K562 (cell line): ENCODE measurements around the gene RNF215. TPM values are rescaled to one million over a fixed set of nuclear protein-coding genes. Genes with fewer than 3 reads are reported as not detected.
A peak's percentile ranks its signal among the peaks of the same experiment; 100 is the strongest.

Experiments used
- ATAC-seq: fragments of 200-7000 bp; cut with Tn5 transposase; 3 replicates; pipeline ENCODE4 v1.9.1; 2020; ENCODE audit warnings: moderate library complexity
- BruUV-seq: library from RNA; stranded (reverse); fragments of 400-500 nt; replicated peaks from 2 replicates; lab custom pipeline; 2021; lab: Mats Ljungman, UMichigan
- CTCF ChIA-PET: fragments of 300-600 bp; formaldehyde crosslinking; extraction: SDS; loops from one replicate; lab custom pipeline; 2021; ENCODE audit warnings: low intra/inter-chr PET ratio; lab: Yijun Ruan, JAX
- POLR2A ChIA-PET: fragments of 300-600, 350-650 bp; sonication (Branson Sonifier 250); formaldehyde crosslinking; extraction: SDS; loops from one replicate; lab custom pipeline; 2021; ENCODE audit warnings: antibody characterized with exemption, inconsistent platforms; lab: Yijun Ruan, JAX
- DNase-seq, 4 experiments: peaks; one replicate each; pipeline versions ENCODE4 v3.0.0 to v3.0.0-alpha.2; 2011 to 2018; ENCODE audit warnings: low spot score in 3 of 4, mixed read lengths in 3 of 4; ENCODE audit errors: extremely low read depth in 1 of 4
- FAIRE-seq: peaks from 2 replicates; lab custom pipeline; 2011; peaks lifted over from hg19 to GRCh38; lab: Jason Lieb, UNC
- H2AFZ ChIP-seq: 2 replicates; pipeline ENCODE4 v1.6.0; 2011; ENCODE audit warnings: low read depth, low read length, control low read depth, inconsistent platforms
- H3K27ac ChIP-seq: fragments of 200-600 bp; 3 replicates; pipeline ENCODE4 v1.8.0; 2011; ENCODE audit warnings: low read depth, mild to moderate bottlenecking, control low read depth, inconsistent platforms, low read length, moderate library complexity, mixed read lengths; ENCODE audit errors: extremely low read depth
- H3K27me3 ChIP-seq, 2 experiments: fragments of 300-600 bp in 1 of 2; 2 replicates in 1 of 2; 3 replicates in 1 of 2; pipeline versions ENCODE4 v1.6.0 to v1.8.0; 2011; ENCODE audit warnings: inconsistent platforms in 2 of 2, low read length in 2 of 2, mild to moderate bottlenecking in 1 of 2, mixed read lengths in 1 of 2, moderate library complexity in 1 of 2; ENCODE audit not compliant: control insufficient read depth in 2 of 2, insufficient read depth in 2 of 2
- H3K36me3 ChIP-seq: fragments of 300-600 bp; 3 replicates; pipeline ENCODE4 v1.8.0; 2011; ENCODE audit warnings: mild to moderate bottlenecking, low read length, inconsistent platforms; ENCODE audit not compliant: control insufficient read depth, insufficient read depth
- H3K4me1 ChIP-seq, 2 experiments: fragments of 200-600 bp in 1 of 2; replicated peaks in 1 of 2; 2 replicates in 1 of 2; 3 replicates in 1 of 2; pipeline versions ENCODE4 v1.5.1 to v1.8.0; 2011; ENCODE audit warnings: inconsistent platforms in 2 of 2, low read length in 2 of 2, mild to moderate bottlenecking in 1 of 2, mixed read lengths in 1 of 2, moderate library complexity in 1 of 2; ENCODE audit not compliant: control insufficient read depth in 2 of 2, insufficient read depth in 2 of 2
- H3K4me2 ChIP-seq: 2 replicates; pipeline ENCODE4 v1.6.1; 2011; ENCODE audit warnings: low read length, control low read depth, inconsistent platforms, mixed read lengths; ENCODE audit not compliant: insufficient read depth
- H3K4me3 ChIP-seq: fragments of 200-600 bp; sonication (generic), shearing (Covaris generic); 2 replicates; pipeline ENCODE4 v1.5.1; 2016; ENCODE audit warnings: control low read depth, inconsistent platforms
- H3K79me2 ChIP-seq: fragments of 200-600 bp; 3 replicates; pipeline ENCODE4 v1.8.0; 2011; ENCODE audit warnings: low read length, inconsistent platforms; ENCODE audit not compliant: control insufficient read depth, insufficient read depth
- H3K9ac ChIP-seq, 2 experiments: 2 replicates each; pipeline versions ENCODE4 v1.6.0 to v1.6.1; 2011; ENCODE audit warnings: low read depth in 2 of 2, low read length in 2 of 2, control low read depth in 1 of 2, inconsistent platforms in 1 of 2, mild to moderate bottlenecking in 1 of 2, mixed read lengths in 1 of 2; ENCODE audit not compliant: insufficient read depth in 1 of 2
- H3K9me1 ChIP-seq: one replicate; pipeline ENCODE4 v1.6.0; 2011; ENCODE audit warnings: inconsistent platforms, mild to moderate bottlenecking, low read length, moderate library complexity; ENCODE audit not compliant: control insufficient read depth, insufficient read depth
- H3K9me3 ChIP-seq: replicated peaks from 2 replicates; pipeline ENCODE4 v1.5.1; 2011; ENCODE audit warnings: low read depth, low read length, inconsistent platforms; ENCODE audit not compliant: control insufficient read depth, insufficient read depth
- H4K20me1 ChIP-seq: replicated peaks from 2 replicates; pipeline ENCODE4 v1.6.1; 2011; ENCODE audit warnings: low read length, inconsistent platforms, mixed read lengths; ENCODE audit not compliant: control insufficient read depth, insufficient read depth
- CUX1 ChIP-seq: fragments of 200-800 bp; sonication (Bioruptor generic); IDR thresholded peaks from 2 replicates; pipeline ENCODE4 v1.6.1; 2016; ENCODE audit warnings: missing genetic modification characterization, missing compliant biosample characterization
- HMG20A ChIP-seq: fragments of 450-650 bp; formaldehyde crosslinking; conservative IDR thresholded peaks from 2 replicates; pipeline ENCODE4 v1.4.0; 2020; ENCODE audit warnings: mild to moderate bottlenecking, mixed read lengths
- MLX ChIP-seq, 2 experiments: fragments of 450-650 bp in 1 of 2; sonication (generic) in 1 of 2; formaldehyde crosslinking; conservative IDR thresholded peaks; 2 replicates each; pipeline versions ENCODE4 v1.4.0 to v1.8.1; 2020 to 2022; ENCODE audit warnings: mild to moderate bottlenecking in 1 of 2, missing genetic modification reagents in 1 of 2
- SREBF2 ChIP-seq: sonication (generic); formaldehyde crosslinking; IDR thresholded peaks from 2 replicates; pipeline ENCODE4 v1.4.0; 2020; ENCODE audit warnings: mild to moderate bottlenecking, missing genetic modification reagents
- TCF7L2 ChIP-seq: fragments of 150-350 bp; IDR thresholded peaks from 2 replicates; pipeline ENCODE4 v1.6.1; 2016; ENCODE audit warnings: low read depth, mild to moderate bottlenecking, low read length, moderate library complexity
- TEAD4 ChIP-seq, 2 experiments: sonication (generic) in 1 of 2; formaldehyde crosslinking in 1 of 2; IDR thresholded peaks; 2 replicates each; pipeline versions ENCODE4 v1.6.1 to v1.8.0; 2012 to 2022; ENCODE audit warnings: borderline replicate concordance in 1 of 2, inconsistent platforms in 1 of 2, low read length in 1 of 2, mild to moderate bottlenecking in 1 of 2, missing genetic modification reagents in 1 of 2
- YY1 ChIP-seq, 3 experiments: IDR thresholded peaks; 2 replicates each; pipeline ENCODE4 v1.6.1; 2011; ENCODE audit warnings: low read length in 2 of 3, mild to moderate bottlenecking in 2 of 3, moderate library complexity in 2 of 3, borderline replicate concordance in 1 of 3, control low read depth in 1 of 3, low read depth in 1 of 3; ENCODE audit not compliant: insufficient read depth in 3 of 3, insufficient replicate concordance in 2 of 3, control insufficient read depth in 1 of 3, insufficient read length in 1 of 3; ENCODE audit errors: extremely low read depth in 1 of 3
- ZBTB5 ChIP-seq: fragments of 450-650 bp; IDR thresholded peaks from 2 replicates; pipeline ENCODE4 v1.6.1; 2017; ENCODE audit warnings: antibody characterized with exemption
- ZFP36 ChIP-seq: fragments of 150-350 bp; IDR thresholded peaks from 2 replicates; pipeline ENCODE4 v1.6.1; 2018; ENCODE audit warnings: low read length, low read depth; ENCODE audit not compliant: partially characterized antibody
- ZNF24 ChIP-seq: fragments of 450-650 bp; IDR thresholded peaks from 2 replicates; pipeline ENCODE4 v1.6.1; 2016
- ZNF3 ChIP-seq: fragments of 250-450 bp; sonication (Bioruptor Pico); IDR thresholded peaks from 2 replicates; pipeline ENCODE4 v1.5.0; 2021; ENCODE audit warnings: mild to moderate bottlenecking, moderate library complexity
- ZNF586 ChIP-seq: fragments of 450-650 bp; formaldehyde crosslinking; conservative IDR thresholded peaks from 2 replicates; pipeline ENCODE4 v1.4.0; 2020; ENCODE audit warnings: mild to moderate bottlenecking, moderate library complexity
- WGBS: fragments of 100-300 bp; shearing (Covaris generic); methylation state at CpG from one replicate; pipeline ENCODE4 v1.1.6; 2016; ENCODE audit warnings: low coverage, mixed read lengths; ENCODE audit not compliant: insufficient coverage; ENCODE audit errors: missing lambda C conversion rate; 5-methylcytosine and 5-hydroxymethylcytosine counted together
- in situ Hi-C: fragments of 300-500 bp; cut with MboI; formaldehyde crosslinking; loops from 4 replicates; pipeline ENCODE4 v1.15.0; 2018; ENCODE audit warnings: inconsistent platforms, mixed read lengths
- intact Hi-C: fragments of 100-400 bp; cut with micrococcal nuclease; formaldehyde crosslinking; loops from 2 replicates; pipeline ENCODE4 v1.14.2; 2022
- polyA plus RNA-seq, 8 experiments: library from polyadenylated mRNA; depleted of rRNA in 4 of 8; stranded (reverse) in 5 of 8; unstranded in 3 of 8; fragments of >200 nt; fragmentation: Nextera tagmentation in 2 of 8; fragmentation: Illumina TruSeq in 1 of 8; extraction: Ambion mirVana in 2 of 8; extraction: Trizol in 1 of 8; gene quantifications; 2 replicates each; pipeline versions ENCODE4 v1.2.1 to v1.2.3, GENCODE V29; 2011 to 2014; ENCODE audit warnings: inconsistent platforms in 1 of 8, missing spikeins in 1 of 8
- total RNA-seq, 7 experiments: library from RNA; depleted of rRNA in 6 of 7; stranded (reverse); fragments of >200 nt in 6 of 7; fragmentation: Illumina TruSeq in 2 of 7; extraction: Trizol in 2 of 7; gene quantifications; 2 replicates each; pipeline versions ENCODE4 v1.2.1 to v1.2.3, GENCODE V29; 2011 to 2021; ENCODE audit warnings: low replicate concordance in 1 of 7

RNF215 gene
- total and polyA plus RNA-seq, 9 of the 15 experiments (the other 6 are each of a cell fraction or from before 2014, with no cell fraction given), result 0.08 to 9.8 (median 2.7) TPM

- peak; percentile 91 for FAIRE-seq
- peak overlapping the region; percentile 94 for H3K27ac ChIP-seq
- no peak for TF ChIP-seq YY1 (IDR thresholded peaks at IDR 0.05; ENCODE audit: borderline replicate concordance in 1 of 3, control insufficient read depth in 1 of 3, extremely low read depth in 1 of 3, insufficient read depth in 3 of 3, insufficient read length in 1 of 3, insufficient replicate concordance in 2 of 3, low read depth in 1 of 3, low read length in 2 of 3)
- no peak for TF ChIP-seq ZBTB5
- peak; percentile 83 for TF ChIP-seq TEAD4 (IDR thresholded peaks at IDR 0.05; ENCODE audit: low read length)
- TF ChIP-seq TEAD4 (CRISPR knock-in tag; IDR thresholded peaks at IDR 0.05; ENCODE audit: borderline replicate concordance), result no peak
- TF ChIP-seq TCF7L2, result no peak
- TF ChIP-seq HMG20A (CRISPR knock-in tag), result no peak
- no peak for TF ChIP-seq ZNF586 (CRISPR knock-in tag)
- TF ChIP-seq ZNF3, result no peak
- TF ChIP-seq CUX1 (CRISPR knock-in tag), result no peak; the same call in 1 of the 2 replicates
- TF ChIP-seq MLX (CRISPR knock-in tag; conservative IDR thresholded peaks at IDR 0.05), result no peak
- no peak for TF ChIP-seq SREBF2 (CRISPR knock-in tag)
- TF ChIP-seq ZNF24, result peak; percentile 90
- TF ChIP-seq ZFP36, result no peak
These were observed 34.7 kb upstream of the RNF215 start for GRCh38 chr22:30421695-30422480.

More at GRCh38 chr22:30421695-30422480, 34.7 kb upstream of the RNF215 start:
- H4K20me1 ChIP-seq, result no peaks in the 10 kb centered on the region
- BruUV-seq, result no TSS peak
- ATAC-seq (peak; percentile 38), DNase-seq (peak in 3 of 4 experiments; percentile 25 to 86 (median 77))
- peaks cover 44 to 46% of the 10 kb centered on the region in 2 experiments for H3K4me1 ChIP-seq
- no peaks in the 10 kb centered on the region for H3K9me1 ChIP-seq
- intact Hi-C loops (no loop called here), in situ Hi-C loops (no loop called here)
- POLR2A ChIA-PET, result interaction anchor here (0.7 to 3.2 kb wide), 10 partner anchors 8 to 153 kb away, joined by 3 to 17 read pairs (median 4); no protein-coding TSS in a partner anchor
- H3K36me3 ChIP-seq, result peaks cover 21% of the 10 kb centered on the region
- H3K4me3 ChIP-seq, result peak overlapping the region; percentile 59
- WGBS, result 1% methylated on average over 6 of the region's 8 CpGs
- peaks cover 61% of the 10 kb centered on the region for H3K79me2 ChIP-seq
- no peaks in the 10 kb centered on the region; the same call in 1 of the 2 replicates for H3K9me3 ChIP-seq
- H3K27me3 ChIP-seq, result no peaks in the 10 kb centered on the region
- H3K4me2 ChIP-seq, result peak overlapping the region; percentile 94
- peak overlapping the region; percentile 94 for H3K9ac ChIP-seq
- H2AFZ ChIP-seq, result no peak overlapping the region
- CTCF ChIA-PET, result no interaction called here
